GM23338 (cell line): ENCODE results near the gene IL17RB. TPM values are rescaled to one million over a fixed set of nuclear protein-coding genes. Genes with fewer than 3 reads are reported as not detected.

ENCODE experiments used
- ATAC-seq: fragments of 200-7000 bp; cut with Tn5 transposase; 3 replicates; pipeline ENCODE4 v1.9.1; 2020
- DNase-seq: peaks from one replicate; pipeline ENCODE4 v3.0.0-alpha.2; 2015; ENCODE audit warnings: low spot score
- H2AFZ ChIP-seq: fragments of 200-600 bp; sonication (generic); 2 replicates; pipeline ENCODE4 v1.8.0; 2016; ENCODE audit warnings: antibody characterized with exemption, mild to moderate bottlenecking, moderate library complexity
- H3F3A ChIP-seq: fragments of 200-600 bp; sonication (generic); replicated peaks from 2 replicates; pipeline ENCODE4 v1.8.0; 2017; ENCODE audit warnings: antibody characterized with exemption, mixed run types, low read depth
- H3K27ac ChIP-seq: fragments of 200-600 bp; sonication (generic); 2 replicates; pipeline ENCODE4 v1.6.1; 2016; ENCODE audit warnings: low read depth
- H3K27me3 ChIP-seq: fragments of 200-600 bp; sonication (generic); 2 replicates; pipeline ENCODE4 v1.8.0; 2016; ENCODE audit warnings: mild to moderate bottlenecking, mixed run types, moderate library complexity; ENCODE audit not compliant: insufficient read depth
- H3K36me3 ChIP-seq: fragments of 200-600 bp; sonication (generic); 2 replicates; pipeline ENCODE4 v1.8.0; 2016; ENCODE audit warnings: mild to moderate bottlenecking; ENCODE audit not compliant: insufficient read depth
- H3K4me1 ChIP-seq: fragments of 200-600 bp; sonication (generic); 2 replicates; pipeline ENCODE4 v1.8.0; 2016; ENCODE audit warnings: mild to moderate bottlenecking, moderate library complexity; ENCODE audit not compliant: insufficient read depth
- H3K4me2 ChIP-seq: fragments of 200-600 bp; sonication (generic); 2 replicates; pipeline ENCODE4 v1.7.1; 2017; ENCODE audit warnings: mixed run types
- H3K4me3 ChIP-seq: fragments of 200-600 bp; sonication (generic); 2 replicates; pipeline ENCODE4 v1.6.1; 2016; ENCODE audit warnings: mixed run types
- H3K79me2 ChIP-seq: fragments of 200-600 bp; sonication (generic); replicated peaks from 2 replicates; pipeline ENCODE4 v1.8.0; 2017; ENCODE audit warnings: mild to moderate bottlenecking; ENCODE audit not compliant: insufficient read depth
- H3K9me2 ChIP-seq: fragments of 200-600 bp; sonication (generic); 2 replicates; pipeline ENCODE4 v1.8.0; 2017; ENCODE audit not compliant: insufficient read depth
- H4K20me1 ChIP-seq: fragments of 200-600 bp; sonication (generic); replicated peaks from 2 replicates; pipeline ENCODE4 v1.8.0; 2017; ENCODE audit warnings: mild to moderate bottlenecking; ENCODE audit not compliant: insufficient read depth
- H3K27ac Mint-ChIP-seq: 2 replicates; pipeline ENCODE4 v1.8.0; 2020; ENCODE audit warnings: inconsistent platforms, mild to moderate bottlenecking, moderate library complexity, mixed read lengths
- H3K27me3 Mint-ChIP-seq: 3 replicates; pipeline ENCODE4 v1.8.0; 2022; ENCODE audit warnings: low read depth, mild to moderate bottlenecking, moderate library complexity, mixed read lengths, inconsistent platforms; ENCODE audit not compliant: insufficient read depth, poor library complexity
- H3K36me3 Mint-ChIP-seq: 3 replicates; pipeline ENCODE4 v1.8.0; 2021; ENCODE audit warnings: low read depth, mild to moderate bottlenecking, inconsistent platforms, moderate library complexity, mixed read lengths
- H3K4me1 Mint-ChIP-seq: 3 replicates; pipeline ENCODE4 v1.8.0; 2020; ENCODE audit warnings: mild to moderate bottlenecking, inconsistent platforms, mixed read lengths
- H3K4me3 Mint-ChIP-seq: 3 replicates; pipeline ENCODE4 v1.8.0; 2021; ENCODE audit warnings: moderate library complexity, mild to moderate bottlenecking, inconsistent platforms, mixed read lengths
- H3K9me3 Mint-ChIP-seq: 3 replicates; pipeline ENCODE4 v1.8.0; 2020; ENCODE audit warnings: moderate library complexity, mild to moderate bottlenecking, inconsistent platforms, mixed read lengths
- CTCF ChIP-seq, 2 experiments: fragments of 200-600 bp in 1 of 2; sonication (generic) in 1 of 2; conservative IDR thresholded peaks; 2 replicates each; pipeline versions ENCODE4 v1.5.1 to v1.6.1; 2016 to 2017; ENCODE audit warnings: antibody characterized with exemption in 2 of 2, low read depth in 2 of 2, mild to moderate bottlenecking in 2 of 2, moderate library complexity in 1 of 2
- ETS1 ChIP-seq: IDR thresholded peaks from 2 replicates; pipeline ENCODE4 v1.6.1; 2016; ENCODE audit warnings: antibody characterized with exemption
- EZH2phosphoT487 ChIP-seq: fragments of 200-600 bp; sonication (generic); IDR thresholded peaks from one replicate; pipeline ENCODE4 v1.8.1; 2018; ENCODE audit warnings: antibody characterized with exemption; ENCODE audit not compliant: unreplicated experiment
- NANOG ChIP-seq: IDR thresholded peaks from 2 replicates; pipeline ENCODE4 v1.6.1; 2016; ENCODE audit warnings: antibody characterized with exemption, borderline replicate concordance
- POLR2AphosphoS5 ChIP-seq: IDR thresholded peaks from 2 replicates; pipeline ENCODE4 v1.6.1; 2016; ENCODE audit warnings: antibody characterized with exemption, low read depth
- REST ChIP-seq: IDR thresholded peaks from one replicate; pipeline ENCODE4 v1.6.1; 2018; ENCODE audit warnings: antibody characterized with exemption; ENCODE audit not compliant: unreplicated experiment
- STAT1 ChIP-seq: IDR thresholded peaks from one replicate; pipeline ENCODE4 v1.6.1; 2016; ENCODE audit warnings: antibody characterized with exemption; ENCODE audit not compliant: unreplicated experiment
- ZNF114 ChIP-seq: fragments of 250-450 bp; sonication (Bioruptor Pico); IDR thresholded peaks from 2 replicates; pipeline ENCODE4 v1.5.0; 2020; ENCODE audit warnings: mild to moderate bottlenecking, moderate library complexity
- ZNF331 ChIP-seq: fragments of 250-450 bp; sonication (Bioruptor Pico); IDR thresholded peaks from 2 replicates; pipeline ENCODE4 v1.5.0; 2020; ENCODE audit warnings: low read depth, mild to moderate bottlenecking, moderate library complexity
- polyA plus RNA-seq: library from polyadenylated mRNA; unstranded; fragments of >200 nt; fragmentation: Nextera tagmentation; extraction: Ambion mirVana; gene quantifications from 2 replicates; pipeline ENCODE4 v1.2.1, GENCODE V29; 2016
- total RNA-seq: library from RNA; depleted of rRNA; stranded (reverse); fragments of >200 nt; shearing (Covaris generic); gene quantifications from 2 replicates; pipeline ENCODE4 v1.2.3, GENCODE V29; 2014

IL17RB gene
- total and polyA plus RNA-seq, 2 experiments from 2014 or later, result 5.7 to 6.9 TPM

GRCh38 chr3:53887446-53887845, 41.1 kb downstream of the IL17RB start (continued):
- TF ChIP-seq ETS1 (no peak), STAT1 (no peak), REST (no peak), ZNF114 (no peak), CTCF (conservative IDR thresholded peaks at IDR 0.05; ENCODE audit: low read depth in 2 of 2) (no peak), NANOG (no peak)

GRCh38 chr3:53888232-53888631, 41.9 kb downstream of the IL17RB start:
- Mint-ChIP-seq H3K4me3 (no peak overlapping the region), H3K9me3 (no peaks in the 10 kb centered on the region), H3K36me3 (peaks cover 14% of the 10 kb centered on the region), H3K4me1 (peaks cover 23% of the 10 kb centered on the region), H3K27me3 (peaks cover 1% of the 10 kb centered on the region), H3K27ac (no peak overlapping the region)
- Histone ChIP-seq H3K4me1 (peaks cover 11% of the 10 kb centered on the region; the same call in 1 of the 2 replicates), H3K9me2 (no peaks in the 10 kb centered on the region), H3K4me2 (no peak overlapping the region), H3K79me2 (peaks cover 45% of the 10 kb centered on the region), H3K4me3 (no peak overlapping the region), H4K20me1 (peaks cover 23% of the 10 kb centered on the region), H3F3A (peaks cover 8% of the 10 kb centered on the region; the same call in 1 of the 2 replicates), H2AFZ (no peak overlapping the region), H3K27ac (no peak overlapping the region), H3K36me3 (peaks cover 27% of the 10 kb centered on the region), H3K27me3 (no peaks in the 10 kb centered on the region)
- DNase-seq (no peak), ATAC-seq (no peak)
- no peak for TF ChIP-seq STAT1
- TF ChIP-seq REST, result no peak
- TF ChIP-seq ZNF331 (CRISPR knock-in tag), result no peak
- no peak for TF ChIP-seq ZNF114
- no peak for TF ChIP-seq EZH2phosphoT487
- TF ChIP-seq NANOG, result no peak
- no peak for TF ChIP-seq CTCF (conservative IDR thresholded peaks at IDR 0.05; ENCODE audit: low read depth in 2 of 2)
- TF ChIP-seq POLR2AphosphoS5, result no peak
- TF ChIP-seq ETS1, result no peak
